Measurements from ENCODE around the gene OR4C5. TPM values are rescaled to one million over a fixed set of nuclear protein-coding genes. Genes with fewer than 3 reads are reported as not detected.
"Not testable (repeated sequence)": the region's sequence is repeated elsewhere in the genome, so short reads cannot be mapped to it uniquely, and the experiment has no call there.

OR4C5 gene
- total RNA-seq: not detected

DNA sequence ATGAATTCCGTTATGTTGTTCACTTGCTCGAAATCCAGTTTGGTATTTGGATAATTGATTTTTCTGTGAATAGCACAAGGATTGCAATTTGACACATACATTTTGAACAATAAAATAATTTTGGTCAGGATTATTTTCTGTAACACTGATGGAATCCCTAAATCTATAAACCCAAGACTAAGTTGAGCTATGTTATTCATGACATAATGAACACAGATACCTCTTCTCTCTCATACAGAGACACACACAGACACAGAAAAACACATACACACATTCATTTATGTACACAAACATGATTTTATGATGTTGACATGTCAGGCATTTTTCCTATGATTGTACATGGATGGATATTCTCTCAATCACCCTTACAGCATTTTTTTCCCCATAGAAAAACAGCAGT, at the start of gene OR4C5:
Gene OR4C5, minus strand, starts transcription at position 101 of the 400 bp plus-strand sequence. Its CDS starts 0 bp downstream, at position 101.
- CTCF ChIA-PET: no interaction called here
- POLR2A ChIA-PET: no interaction called here

DNA sequence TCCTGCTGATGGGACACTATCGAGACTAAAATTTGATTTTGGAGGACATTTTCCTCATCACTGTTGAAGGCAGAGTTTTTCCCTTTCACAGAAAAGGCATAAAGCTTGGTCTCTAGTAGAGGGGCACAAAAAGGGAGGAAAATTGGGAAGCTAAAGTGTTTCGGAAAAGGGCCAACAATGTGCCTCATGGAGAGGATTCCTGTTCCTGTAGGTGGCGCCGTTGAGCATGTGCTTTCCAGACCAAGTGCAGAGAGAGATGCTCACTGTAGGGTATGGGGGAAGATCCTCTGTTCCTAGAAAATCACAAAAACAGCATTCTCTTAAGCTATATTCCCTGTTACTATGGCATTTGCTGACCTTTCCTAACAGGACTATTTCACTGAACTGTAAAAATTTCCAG, 18.4 kb upstream of the OR4C5 start:
- ChIA-PET CTCF (no interaction called here), POLR2A (no interaction called here)

DNA sequence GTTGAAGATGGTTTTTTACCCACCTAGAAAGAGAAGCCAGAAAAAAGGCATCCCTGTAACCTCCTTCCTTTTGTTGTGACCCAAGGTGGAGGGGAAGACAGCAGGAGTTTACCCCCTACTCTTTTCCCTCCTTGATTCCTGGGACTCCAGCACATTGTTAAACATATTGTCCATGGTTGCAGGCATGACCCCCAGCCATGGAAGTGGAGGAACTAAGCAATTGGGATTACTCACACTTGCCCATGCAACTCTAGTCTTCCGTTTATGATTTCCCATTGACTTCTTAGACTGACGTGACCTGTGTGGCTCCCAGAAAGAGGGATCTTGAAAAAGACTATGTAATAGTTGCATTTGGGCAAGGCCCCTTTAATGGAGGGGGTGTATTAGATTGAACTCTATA, 17.9 kb upstream of the OR4C5 start:
- POLR2A ChIA-PET: not testable (repeated sequence)

DNA sequence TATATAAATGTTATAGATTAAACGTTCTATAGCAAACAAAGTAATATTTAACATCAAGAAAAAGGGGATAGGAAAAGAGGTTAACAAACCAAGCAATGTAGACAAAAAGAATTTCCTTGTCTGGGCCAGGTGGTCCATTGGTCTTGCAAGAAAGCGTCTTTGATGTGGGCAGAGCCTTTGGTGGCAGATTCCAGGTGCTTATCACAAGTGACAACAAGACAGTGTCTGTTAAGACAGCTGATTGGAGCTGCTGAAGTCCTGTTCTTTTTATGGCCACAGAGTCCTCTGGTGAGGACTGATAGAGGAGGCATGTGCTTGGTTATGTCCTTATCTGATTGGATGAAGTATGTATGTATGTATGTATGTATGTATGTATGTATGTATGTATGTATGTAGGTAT, 5.0 kb downstream of the OR4C5 start:
- POLR2A ChIA-PET, CTCF ChIA-PET: not testable (repeated sequence)

More for the DNA sequence above, 17.9 kb upstream of the OR4C5 start:
- CTCF ChIA-PET: not testable (repeated sequence)

DNA sequence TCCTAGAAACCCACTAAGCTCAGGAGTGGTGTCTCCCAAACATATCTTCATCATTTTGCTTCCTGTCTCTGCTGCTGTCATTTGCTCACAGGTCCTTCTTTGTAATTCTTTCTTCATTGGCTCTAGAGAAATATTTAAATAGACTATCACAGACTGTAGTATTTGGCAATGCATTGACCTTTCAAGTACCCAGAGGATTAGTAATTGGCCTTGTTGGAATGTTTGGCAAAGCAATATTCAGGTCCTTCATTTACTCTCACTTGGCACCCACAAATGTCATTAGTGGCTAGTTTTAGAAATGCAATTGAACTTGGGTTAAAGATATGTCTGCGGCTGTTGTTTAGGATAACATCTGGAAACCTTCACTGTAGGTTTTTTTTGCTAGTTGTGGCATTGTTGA, 11.6 kb downstream of the OR4C5 start:
- ChIA-PET CTCF (no interaction called here), POLR2A (no interaction called here)

DNA sequence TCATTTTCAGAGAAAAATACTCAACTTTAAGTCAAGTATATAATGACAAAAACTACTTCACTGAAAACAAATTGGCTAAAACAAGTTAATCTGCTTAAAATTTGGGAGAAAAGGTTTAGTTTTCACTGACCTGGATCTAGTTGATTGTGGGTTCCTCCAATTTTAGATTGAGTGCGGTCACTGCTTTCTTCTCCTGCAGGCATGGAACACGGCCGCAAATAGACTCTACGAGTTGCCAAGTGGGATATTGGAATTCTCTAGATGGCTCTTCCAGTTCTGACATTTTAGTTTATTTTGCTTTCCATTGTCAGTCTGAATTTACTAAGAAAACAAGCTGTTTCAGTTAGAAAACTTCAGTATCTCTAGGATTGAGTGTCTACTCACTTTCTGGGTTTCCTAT, 12.3 kb downstream of the OR4C5 start:
- POLR2A ChIA-PET: no interaction called here
- CTCF ChIA-PET: no interaction called here

DNA sequence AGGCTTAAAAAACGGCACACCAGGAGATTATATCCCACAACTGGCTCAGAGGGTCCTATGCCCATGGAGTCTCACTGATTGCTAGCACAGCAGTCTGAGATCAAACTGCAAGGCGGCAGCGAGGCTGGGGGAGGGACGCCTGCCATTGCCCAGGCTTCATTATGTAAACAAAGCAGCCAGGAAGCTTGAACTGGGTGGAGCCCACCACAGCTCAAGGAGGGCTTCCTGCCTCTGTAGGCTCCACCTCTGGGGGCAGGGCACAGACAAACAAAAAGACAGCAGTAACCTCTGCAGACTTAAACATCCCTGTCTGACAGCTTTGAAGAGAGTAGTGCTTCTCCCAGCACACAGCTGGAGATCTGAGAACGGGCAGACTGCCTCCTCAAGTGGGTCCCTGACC, 20.0 kb downstream of the OR4C5 start:
- POLR2A ChIA-PET, CTCF ChIA-PET: not testable (repeated sequence)

DNA sequence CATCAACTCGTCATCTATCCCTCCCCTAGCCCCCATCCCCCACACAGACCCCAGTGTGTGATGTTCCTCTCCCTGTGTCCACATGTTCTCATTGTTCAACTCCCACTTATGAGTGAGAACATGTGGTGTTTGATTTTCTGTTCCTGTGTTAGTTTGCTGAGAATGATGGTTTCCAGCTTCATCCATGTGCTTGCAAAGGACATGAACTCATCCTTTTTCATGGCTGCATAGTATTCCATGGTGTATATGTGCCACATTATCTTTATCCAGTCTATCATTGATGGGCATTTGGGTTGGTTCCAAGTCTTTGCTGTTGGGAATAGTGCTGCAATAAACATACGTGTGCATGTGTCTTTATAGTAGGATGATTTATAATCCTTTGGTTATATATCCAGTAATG, 23.8 kb downstream of the OR4C5 start:
- POLR2A ChIA-PET, CTCF ChIA-PET: not testable (repeated sequence)

DNA sequence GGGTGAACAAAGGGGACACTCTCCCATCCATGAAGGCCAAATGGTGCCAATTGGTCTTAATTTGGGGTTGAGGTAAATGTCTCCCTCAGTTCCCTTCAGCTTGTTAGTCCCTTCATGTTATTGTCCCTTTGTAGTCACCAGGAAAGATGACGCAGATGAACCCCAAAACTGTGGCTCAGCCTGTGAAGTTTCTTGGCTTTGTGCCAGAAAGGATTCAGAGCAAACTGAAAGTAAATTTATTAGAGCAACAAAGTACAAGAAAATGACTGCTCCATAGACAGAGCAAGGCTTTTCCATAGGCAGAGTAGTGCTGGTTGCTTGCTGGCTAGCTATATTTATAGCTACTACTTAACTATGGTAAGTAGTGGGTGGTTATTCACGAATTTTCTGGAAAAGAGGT, 24.8 kb downstream of the OR4C5 start:
- ChIA-PET POLR2A (no interaction called here), CTCF (no interaction called here)

DNA sequence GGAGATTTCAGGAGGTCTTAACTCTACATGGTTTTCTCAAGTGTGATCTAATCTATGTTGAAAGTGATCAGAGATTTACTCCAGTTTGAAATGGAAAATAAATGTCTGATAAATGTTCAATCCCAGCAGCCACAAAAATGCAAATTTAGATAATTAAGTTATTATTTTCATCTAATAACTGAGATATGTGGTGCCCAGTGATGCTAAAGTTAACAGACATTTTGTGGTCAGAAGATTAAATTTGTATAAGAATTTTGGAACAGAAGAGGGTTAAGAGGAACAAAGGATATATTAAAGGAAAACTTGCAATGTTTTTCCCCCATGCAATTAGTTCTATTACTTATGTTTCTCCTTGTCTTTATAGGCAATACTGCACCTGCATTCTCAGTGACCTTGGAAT, 41.6 kb downstream of the OR4C5 start, which contains the start of gene OR4C3:
Gene OR4C3, plus strand, starts transcription at position 301 of the 400 bp plus-strand sequence. CDS start 102 bp downstream, outside the sequence.
- POLR2A ChIA-PET, CTCF ChIA-PET: not testable (repeated sequence)

DNA sequence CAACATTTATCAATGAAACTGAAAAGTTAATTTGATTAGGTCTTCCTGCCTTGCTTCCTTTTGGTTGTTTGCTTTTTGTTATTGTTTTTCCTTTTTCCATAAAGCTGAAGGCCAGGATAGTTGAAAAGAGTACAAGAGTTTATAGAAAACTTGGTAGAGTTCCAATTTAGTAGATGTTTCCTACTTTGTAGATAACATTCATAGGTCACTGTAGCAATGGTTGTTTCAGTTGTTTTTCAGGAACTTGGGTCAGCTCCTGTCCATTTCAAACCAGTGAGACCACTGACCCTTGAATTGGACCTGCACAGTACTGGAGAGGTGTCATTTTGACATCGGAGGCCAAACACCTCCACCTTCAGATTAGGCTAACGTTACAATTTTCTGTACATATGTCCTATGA, 46.5 kb downstream of the OR4C5 start:
- CTCF ChIA-PET, POLR2A ChIA-PET: not testable (repeated sequence)

Other genes starting within 250 kb of the OR4C5 start
- gene OR4B1, start 149.7 kb downstream of the OR4C5 start, total RNA-seq: not detected
- gene OR4X2, start 121.4 kb downstream of the OR4C5 start, total RNA-seq: not detected
- gene OR4X1, start 102.6 kb downstream of the OR4C5 start, total RNA-seq: not detected
- gene OR4S1, start 60.2 kb downstream of the OR4C5 start, total RNA-seq: not detected
- gene OR4C3, start 41.5 kb downstream of the OR4C5 start, total RNA-seq: not detected
- not detected for gene OR4A47, start 122.3 kb upstream of the OR4C5 start, total RNA-seq

All from activated CD8-positive, alpha-beta memory T cell treated with anti-CD3 and anti-CD28 coated beads for 36 hours (primary cell).